Subcutaneous adipose tissue (tissue), 4 donors: ENCODE measurements around the gene MED31. TPM values are rescaled to one million over a fixed set of nuclear protein-coding genes. Genes with fewer than 3 reads are reported as not detected.

Experiments
- total RNA-seq, 4 donors: library from RNA; depleted of rRNA; stranded (reverse); fragments of >200 nt; gene quantifications; one replicate each; pipeline ENCODE4 v1.1.0, GENCODE V29; 2016
- TF ChIP-seq, protein P1 (sequence below): fragments of 450-650 bp; IDR thresholded peaks from one replicate; pipeline ENCODE4 v1.5.1; 2016; ENCODE audit warnings: low read depth, mild to moderate bottlenecking, control low read depth, antibody characterized with exemption, moderate library complexity

The MED31 gene
- total RNA-seq, 4 donors from 2014 or later = 6.2 to 18.8 (median 12.1) TPM

DNA sequence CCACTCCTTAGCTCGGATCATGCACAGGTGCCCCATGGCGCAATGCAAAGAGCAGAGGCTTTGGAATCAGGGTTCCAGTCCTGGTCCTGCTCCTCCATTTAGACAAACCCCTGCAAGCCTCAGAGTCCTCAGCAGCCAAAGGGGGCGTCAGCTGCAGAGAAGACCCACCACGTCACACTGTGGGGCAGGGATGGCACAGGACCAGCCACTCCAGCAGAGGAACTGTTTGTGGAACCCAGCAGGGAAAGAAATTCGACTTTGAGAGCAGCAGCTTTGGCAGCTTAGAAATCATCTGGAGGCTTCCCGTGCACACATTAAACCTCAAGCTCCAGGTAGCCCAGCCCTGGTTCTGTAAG, 25.4 kb upstream of the MED31 start:
- TF ChIP-seq, protein P1, sequence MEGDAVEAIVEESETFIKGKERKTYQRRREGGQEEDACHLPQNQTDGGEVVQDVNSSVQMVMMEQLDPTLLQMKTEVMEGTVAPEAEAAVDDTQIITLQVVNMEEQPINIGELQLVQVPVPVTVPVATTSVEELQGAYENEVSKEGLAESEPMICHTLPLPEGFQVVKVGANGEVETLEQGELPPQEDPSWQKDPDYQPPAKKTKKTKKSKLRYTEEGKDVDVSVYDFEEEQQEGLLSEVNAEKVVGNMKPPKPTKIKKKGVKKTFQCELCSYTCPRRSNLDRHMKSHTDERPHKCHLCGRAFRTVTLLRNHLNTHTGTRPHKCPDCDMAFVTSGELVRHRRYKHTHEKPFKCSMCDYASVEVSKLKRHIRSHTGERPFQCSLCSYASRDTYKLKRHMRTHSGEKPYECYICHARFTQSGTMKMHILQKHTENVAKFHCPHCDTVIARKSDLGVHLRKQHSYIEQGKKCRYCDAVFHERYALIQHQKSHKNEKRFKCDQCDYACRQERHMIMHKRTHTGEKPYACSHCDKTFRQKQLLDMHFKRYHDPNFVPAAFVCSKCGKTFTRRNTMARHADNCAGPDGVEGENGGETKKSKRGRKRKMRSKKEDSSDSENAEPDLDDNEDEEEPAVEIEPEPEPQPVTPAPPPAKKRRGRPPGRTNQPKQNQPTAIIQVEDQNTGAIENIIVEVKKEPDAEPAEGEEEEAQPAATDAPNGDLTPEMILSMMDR = no peak

DNA sequence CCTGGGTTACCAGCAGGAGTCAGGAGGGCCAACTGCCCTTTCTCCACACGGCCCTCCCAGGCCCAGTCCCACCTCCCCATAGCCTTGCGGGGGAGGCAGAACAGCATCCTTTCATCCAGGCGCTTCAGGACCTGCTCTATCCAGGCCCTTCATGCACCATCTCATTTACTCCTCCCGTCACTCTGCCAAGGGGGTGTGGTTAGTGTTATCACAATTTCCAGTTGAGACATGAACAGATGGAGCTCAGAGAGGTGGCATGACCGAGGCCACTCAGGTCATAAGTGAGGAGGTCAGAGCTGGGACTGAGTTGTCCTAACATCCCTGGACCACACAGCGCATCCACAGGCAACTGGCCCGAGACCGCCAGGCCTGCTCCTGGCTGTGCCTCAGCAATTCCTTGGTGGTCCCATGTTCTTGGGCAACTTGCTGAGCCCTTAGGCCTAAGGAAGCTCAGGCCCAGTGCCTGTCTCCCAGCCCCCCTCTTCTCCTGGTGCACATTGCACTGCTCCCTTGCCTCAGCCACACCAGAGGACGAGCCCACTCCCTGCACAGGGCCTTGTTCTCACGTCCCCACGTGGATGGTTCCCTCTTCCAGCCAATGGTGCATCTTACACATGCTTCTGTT, 23.9 kb upstream of the MED31 start:
- TF ChIP-seq, protein P1 = no peak

DNA sequence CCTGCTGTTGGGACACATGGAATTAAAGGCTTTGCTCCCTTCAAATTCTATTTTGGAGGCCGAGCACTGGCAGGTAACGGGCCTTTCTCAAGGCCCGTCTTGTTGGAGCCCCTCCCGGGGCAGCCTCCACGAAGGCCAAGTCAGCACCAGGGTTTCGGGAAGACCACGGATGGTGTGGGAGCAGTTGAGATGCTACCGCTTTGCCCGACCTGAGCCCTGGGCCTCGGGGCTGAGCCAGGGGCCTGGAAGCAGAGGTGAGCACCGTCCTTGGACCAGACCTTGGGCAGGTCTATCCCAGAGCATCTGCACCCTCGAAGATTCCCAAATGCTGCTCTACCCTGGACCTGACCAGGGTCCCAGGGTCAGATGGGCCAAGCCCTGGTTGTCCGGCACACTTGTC, 23.2 kb upstream of the MED31 start:
- TF ChIP-seq, protein P1 = no peak

DNA sequence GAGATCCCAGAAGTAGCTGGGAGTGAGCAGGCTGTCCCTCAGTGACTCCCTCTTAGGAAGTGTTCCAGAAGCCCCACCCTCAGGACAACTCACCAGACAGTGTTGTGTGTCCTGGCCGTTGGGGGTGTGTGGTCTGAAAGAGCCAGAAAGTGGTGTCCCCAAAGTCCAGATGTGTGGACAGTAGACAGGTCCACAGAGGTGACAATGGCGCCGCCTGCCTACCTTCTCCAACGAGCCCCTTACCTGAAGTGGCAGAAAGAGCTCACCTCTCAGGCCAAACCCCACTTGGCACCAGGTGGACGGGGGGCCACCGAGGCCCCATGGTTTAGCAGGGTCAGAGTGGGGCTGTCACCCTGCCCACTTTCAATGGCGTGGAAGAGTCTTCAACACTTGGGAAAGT, 20.0 kb upstream of the MED31 start:
- TF ChIP-seq, protein P1 = no peak

DNA sequence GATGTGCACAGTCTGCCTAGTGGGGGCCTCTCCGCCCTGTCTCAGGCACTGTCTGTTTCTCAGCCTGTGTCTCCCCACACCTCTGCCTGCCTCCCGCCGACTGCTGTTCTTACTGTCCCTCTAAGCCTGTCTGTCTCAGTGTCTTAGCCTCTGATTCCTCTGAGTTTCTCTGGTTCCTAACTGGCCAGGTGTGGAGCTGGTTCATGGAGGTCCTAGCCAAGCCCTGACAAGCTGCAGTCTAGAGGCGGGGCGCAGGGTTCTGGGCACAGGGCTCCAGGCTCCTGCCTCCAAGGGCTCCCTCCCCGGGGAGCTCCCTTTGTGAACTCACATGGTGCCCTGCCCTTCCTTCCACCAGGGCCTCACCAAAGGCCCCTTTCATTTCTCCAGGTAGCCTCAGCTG, 19.6 kb upstream of the MED31 start:
- TF ChIP-seq, protein P1 = no peak

DNA sequence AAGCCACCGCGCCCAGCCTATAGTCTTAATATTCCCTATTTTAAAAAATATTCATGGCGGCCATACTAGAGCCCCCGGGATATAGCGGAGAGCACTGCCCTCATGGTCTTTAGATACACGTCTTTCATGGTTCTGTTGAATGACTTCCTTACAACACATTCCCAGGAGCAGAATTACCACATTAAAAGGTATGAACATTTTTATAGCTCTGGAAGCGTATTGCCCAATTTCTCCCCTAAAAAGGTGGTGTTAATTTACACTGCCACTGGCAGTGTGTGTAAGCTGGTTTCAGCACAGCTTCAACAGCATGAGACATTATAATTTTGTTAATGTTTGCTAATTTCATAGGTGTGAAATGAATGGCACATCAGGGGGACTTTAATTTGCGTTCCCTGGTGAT, 19.2 kb upstream of the MED31 start:
- TF ChIP-seq, protein P1 = no peak

DNA sequence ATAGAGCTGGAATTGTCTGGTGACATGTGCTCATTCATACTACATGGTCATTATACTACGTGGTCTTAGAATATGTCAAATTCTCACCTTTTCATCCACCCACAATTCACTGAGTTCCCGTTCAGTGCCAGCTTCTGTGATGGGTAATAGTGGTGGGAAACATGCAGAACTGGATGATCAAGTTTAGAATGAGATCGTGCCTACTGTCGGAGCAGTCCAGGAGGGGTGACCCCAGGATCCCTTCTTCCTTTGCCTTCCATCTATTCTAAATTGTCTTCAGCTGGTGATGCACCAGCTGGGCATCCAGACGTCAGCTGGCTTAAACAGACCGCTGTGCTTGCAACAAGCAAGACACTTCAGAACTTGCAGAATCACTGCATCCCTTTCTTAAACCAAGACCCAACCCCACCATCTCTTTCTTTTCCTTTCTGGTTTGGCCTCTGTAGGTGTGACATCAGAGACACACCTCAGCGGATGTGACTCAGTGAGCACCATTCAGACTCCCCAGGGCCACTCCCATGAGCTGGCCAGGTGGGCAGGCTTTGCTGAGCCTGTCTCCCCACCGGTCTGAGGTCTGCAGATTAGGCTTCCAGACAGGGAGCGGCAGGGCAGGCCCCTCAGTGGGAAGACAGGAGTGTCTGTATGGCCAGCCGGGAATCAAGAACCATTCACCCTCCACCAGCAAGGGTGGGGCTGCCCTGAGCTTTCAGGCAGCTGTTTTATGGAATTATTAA, 18.2 kb upstream of the MED31 start:
- TF ChIP-seq, protein P1 = no peak
